Measurements from ENCODE around the gene FXYD6.

The FXYD6 gene

GRCh38 chr11:117888139-117888566, 11.7 kb upstream of the FXYD6 start:
- Histone ChIP-seq H3K9ac (ENCODE audit: low read length) (no peak overlapping the region), H3K27ac (ENCODE audit: low read depth, low read length) (no peak overlapping the region), H3K4me2 (ENCODE audit: low read depth, low read length, poor library complexity, severe bottlenecking) (no peak overlapping the region), H3F3A (ENCODE audit: insufficient read depth) (no peaks in the 10 kb centered on the region), H3K79me2 (ENCODE audit: insufficient read depth, low read length) (no peaks in the 10 kb centered on the region), H4K20me1 (ENCODE audit: low read depth, low read length) (no peaks in the 10 kb centered on the region), H3K9me2 (replicated peaks; ENCODE audit: insufficient read depth, low read length) (no peaks in the 10 kb centered on the region), H3K4me3 (ENCODE audit: insufficient read depth, low read length, poor library complexity, severe bottlenecking) (no peak overlapping the region), H3K27me3 (ENCODE audit: low read length) (no peaks in the 10 kb centered on the region; the same call in 1 of the 2 replicates), H3K9me3 (ENCODE audit: insufficient read depth, low read length) (no peaks in the 10 kb centered on the region), H2AFZ (ENCODE audit: low read depth, low read length, severe bottlenecking) (no peak overlapping the region), H3K36me3 (ENCODE audit: low read length) (no peaks in the 10 kb centered on the region)
- no peak for TF ChIP-seq EZH2phosphoT487 (conservative IDR thresholded peaks at IDR 0.05; ENCODE audit: low read length)
- no peak for TF ChIP-seq CTCF (IDR thresholded peaks at IDR 0.05; ENCODE audit: insufficient read depth, low read length, poor library complexity, severe bottlenecking)

GRCh38 chr11:117887431-117888138, 11.1 kb upstream of the FXYD6 start:
- Histone ChIP-seq H2AFZ (ENCODE audit: low read depth, low read length, severe bottlenecking) (no peak overlapping the region), H3K4me2 (ENCODE audit: low read depth, low read length, poor library complexity, severe bottlenecking) (no peak overlapping the region), H3K4me3 (ENCODE audit: insufficient read depth, low read length, poor library complexity, severe bottlenecking) (no peak overlapping the region), H3K9me2 (replicated peaks; ENCODE audit: insufficient read depth, low read length) (no peaks in the 10 kb centered on the region), H3K79me2 (ENCODE audit: insufficient read depth, low read length) (no peaks in the 10 kb centered on the region), H4K20me1 (ENCODE audit: low read depth, low read length) (no peaks in the 10 kb centered on the region), H3K9ac (ENCODE audit: low read length) (no peak overlapping the region), H3K27ac (ENCODE audit: low read depth, low read length) (no peak overlapping the region), H3K36me3 (ENCODE audit: low read length) (no peaks in the 10 kb centered on the region), H3K27me3 (ENCODE audit: low read length) (no peaks in the 10 kb centered on the region; the same call in 1 of the 2 replicates), H3K9me3 (ENCODE audit: insufficient read depth, low read length) (no peaks in the 10 kb centered on the region), H3F3A (ENCODE audit: insufficient read depth) (no peaks in the 10 kb centered on the region)
- TF ChIP-seq EZH2phosphoT487 (conservative IDR thresholded peaks at IDR 0.05; ENCODE audit: low read length) (no peak), CTCF (IDR thresholded peaks at IDR 0.05; ENCODE audit: insufficient read depth, low read length, poor library complexity, severe bottlenecking) (no peak)

- Histone ChIP-seq H3K4me2 (ENCODE audit: low read depth, low read length, poor library complexity, severe bottlenecking) (no peak overlapping the region), H3K79me2 (ENCODE audit: insufficient read depth, low read length) (no peaks in the 10 kb centered on the region), H3K27me3 (ENCODE audit: low read length) (no peaks in the 10 kb centered on the region), H3K36me3 (ENCODE audit: low read length) (no peaks in the 10 kb centered on the region), H3K4me3 (ENCODE audit: insufficient read depth, low read length, poor library complexity, severe bottlenecking) (no peak overlapping the region), H3F3A (ENCODE audit: insufficient read depth) (no peaks in the 10 kb centered on the region), H2AFZ (ENCODE audit: low read depth, low read length, severe bottlenecking) (no peak overlapping the region), H3K27ac (ENCODE audit: low read depth, low read length) (no peak overlapping the region), H3K9me3 (ENCODE audit: insufficient read depth, low read length) (no peaks in the 10 kb centered on the region), H3K9ac (ENCODE audit: low read length) (no peak overlapping the region), H3K9me2 (replicated peaks; ENCODE audit: insufficient read depth, low read length) (no peaks in the 10 kb centered on the region), H4K20me1 (ENCODE audit: low read depth, low read length) (no peaks in the 10 kb centered on the region)
- no peak for TF ChIP-seq CTCF (IDR thresholded peaks at IDR 0.05; ENCODE audit: insufficient read depth, low read length, poor library complexity, severe bottlenecking)
- no peak for TF ChIP-seq EZH2phosphoT487 (conservative IDR thresholded peaks at IDR 0.05; ENCODE audit: low read length)
Measured at GRCh38 chr11:117885777-117886176, 9.3 kb upstream of the FXYD6 start.

Data from SU-DHL-6 (cell line).